Upper lobe of left lung (tissue), 6 donors: ENCODE data around the gene GPRASP2. TPM values are rescaled to one million over a fixed set of nuclear protein-coding genes. Genes with fewer than 3 reads are reported as not detected.

Source experiments
- ATAC-seq, 2 donors: fragments of 200-7000 bp; cut with Tn5 transposase; one replicate each; pipeline ENCODE4 v1.9.1; 2022; ENCODE audit warnings: mild to moderate bottlenecking in 2 of 2, moderate library complexity in 2 of 2; ENCODE audit not compliant: low FRiP score in 2 of 2
- DNase-seq, 2 donors: peaks; one replicate each; pipeline ENCODE4 v3.0.0-alpha.2; 2019 to 2020
- H3K27ac ChIP-seq, 4 donors: fragments of 200-600 bp; sonication (generic); one replicate each; pipeline ENCODE4 v1.5.1; 2016 to 2019
- H3K27me3 ChIP-seq, 4 donors: fragments of 200-600 bp; sonication (generic); one replicate each; pipeline ENCODE4 v1.5.1; 2017 to 2019
- H3K36me3 ChIP-seq, 4 donors: fragments of 200-600 bp; sonication (generic); one replicate each; pipeline ENCODE4 v1.5.1; 2016 to 2019
- H3K4me1 ChIP-seq, 4 donors: fragments of 200-600 bp; sonication (generic); one replicate each; pipeline ENCODE4 v1.5.1; 2018 to 2019
- H3K4me3 ChIP-seq, 4 donors: fragments of 200-600 bp; sonication (generic); one replicate each; pipeline ENCODE4 v1.5.1; 2017 to 2019; ENCODE audit warnings: mild to moderate bottlenecking in 2 of 4, moderate library complexity in 1 of 4
- H3K9me3 ChIP-seq, 4 donors: fragments of 200-600 bp; sonication (generic); one replicate each; pipeline ENCODE4 v1.5.1; 2018 to 2019
- CTCF ChIP-seq, 6 experiments: fragments of 450-650 bp in 4 of 6; fragments of 200-600 bp in 2 of 6; sonication (generic) in 2 of 6; IDR thresholded peaks; one replicate each; pipeline ENCODE4 v1.5.1; 2016 to 2019; ENCODE audit warnings: antibody characterized with exemption in 6 of 6
- EP300 ChIP-seq, 4 donors: sonication (generic); formaldehyde crosslinking; IDR thresholded peaks; one replicate each; pipeline ENCODE4 v1.5.1; 2017; ENCODE audit warnings: antibody characterized with exemption in 4 of 4, control low read depth in 2 of 4
- POLR2A ChIP-seq, 4 donors: fragments of 450-650 bp; IDR thresholded peaks; one replicate each; pipeline ENCODE4 v1.5.1; 2016 to 2017; ENCODE audit warnings: antibody characterized with exemption in 4 of 4, mild to moderate bottlenecking in 2 of 4
- POLR2AphosphoS5 ChIP-seq, 2 donors: sonication (generic); formaldehyde crosslinking; IDR thresholded peaks; one replicate each; pipeline ENCODE4 v1.5.1; 2017; ENCODE audit warnings: antibody characterized with exemption in 2 of 2
- WGBS, 2 donors: methylation state at CpG; one replicate each; pipeline ENCODE4 v1.1.5; 2017 to 2018; 5-methylcytosine and 5-hydroxymethylcytosine counted together
- small RNA-seq, 4 donors: library from RNA; depleted of rRNA; stranded (forward); fragments of <200 nt; gene quantifications; one replicate each; pipeline ENCODE3, GENCODE V24; 2016
- total RNA-seq, 6 donors: library from RNA; depleted of rRNA in 4 of 6; stranded (reverse); fragments of >200 nt in 4 of 6; gene quantifications; one replicate each; pipeline versions ENCODE4 v1.1.0 to v1.2.1, GENCODE V29; 2016 to 2021
- donor health status: DM: no; HTN: no; CAD: no; lungs with moderate emphysema.
- donor health status: DM: no; HTN: yes; CAD: no; lungs with severe emphysema.

Gene GPRASP2
- total RNA-seq, 6 donors from 2014 or later: 3.3 to 9.1 (median 5.6) TPM

GRCh38 chrX:102765809-102766208, 53.6 kb downstream of the GPRASP2 start:
- DNase-seq: no peak
- 74 to 76% methylated on average over 4 of the region's 4 CpGs for WGBS, 2 donors
- TF ChIP-seq CTCF (IDR thresholded peaks at IDR 0.05): no peak
- TF ChIP-seq POLR2AphosphoS5 (IDR thresholded peaks at IDR 0.05): no peak

GRCh38 chrX:102767287-102767686, 55.0 kb downstream of the GPRASP2 start:
- H3K4me1 ChIP-seq: peaks cover 0 to 6% (median 2%) of the 10 kb centered on the region in 4 donors
- no peaks in the 10 kb centered on the region for H3K36me3 ChIP-seq
- TF ChIP-seq POLR2A (IDR thresholded peaks at IDR 0.05): no peak
- no peak for TF ChIP-seq POLR2AphosphoS5 (IDR thresholded peaks at IDR 0.05)
- TF ChIP-seq CTCF (IDR thresholded peaks at IDR 0.05): no peak
- no peak for TF ChIP-seq EP300 (IDR thresholded peaks at IDR 0.05)
- H3K9me3 ChIP-seq: no peaks in the 10 kb centered on the region
- ATAC-seq: no peak
- no peak for DNase-seq
- no peak overlapping the region for H3K27ac ChIP-seq
- WGBS, 2 donors: 64 to 69% methylated on average over 1 of the region's 1 CpG
- no peak overlapping the region for H3K4me3 ChIP-seq
- H3K27me3 ChIP-seq: no peaks in the 10 kb centered on the region

More at GRCh38 chrX:102765809-102766208, 53.6 kb downstream of the GPRASP2 start:
- Histone ChIP-seq H3K4me1 (peaks cover 0 to 6% (median 2%) of the 10 kb centered on the region in 4 donors), H3K27me3 (no peaks in the 10 kb centered on the region), H3K4me3 (no peak overlapping the region), H3K9me3 (no peaks in the 10 kb centered on the region), H3K27ac (peak overlapping the region in 3 of 4 donors; percentile 11 to 36 (median 16)), H3K36me3 (no peaks in the 10 kb centered on the region)
- ATAC-seq: no peak

Small RNA genes within 50 kb of the gene (small RNA-seq; reads per million reads assigned to genes)
- 0 reads per million in 4 donors for gene RNU6-589P

Other genes starting within 250 kb of the GPRASP2 start
- 1 to 10 TPM in 2 of 6 donors, under 1 TPM in 2, not detected in 2; 0.30 to 2.1 (median 1.0) TPM for gene TCP11X2, start 240.6 kb upstream of the GPRASP2 start, total RNA-seq
- 1 to 10 TPM in 2 of 6 donors, under 1 TPM in 1, not detected in 3; 0.66 to 5.6 (median 3.0) TPM for gene TMSB15A, start 195.7 kb upstream of the GPRASP2 start, total RNA-seq
- gene ARMCX5, start 112.9 kb upstream of the GPRASP2 start, total RNA-seq: 10 to 100 TPM in 5 of 6 donors, 1 to 10 TPM in 1; 5.1 to 16.8 (median 12.3) TPM
- gene GPRASP1, start 61.0 kb upstream of the GPRASP2 start, total RNA-seq: 1 to 10 TPM; 2.7 to 8.4 (median 4.2) TPM
- gene GPRASP3, start 8.3 kb downstream of the GPRASP2 start, total RNA-seq: 1 to 10 TPM; 1.1 to 4.1 (median 3.2) TPM
- gene RAB40AL, start 224.8 kb downstream of the GPRASP2 start, total RNA-seq: 10 to 100 TPM in 1 of 6 donors, 1 to 10 TPM in 3, under 1 TPM in 1, not detected in 1; 0.71 to 15.7 (median 1.7) TPM